Cardiac muscle cell (in vitro differentiated cells and primary cell): ENCODE results near the gene EIF2S2. TPM values are rescaled to one million over a fixed set of nuclear protein-coding genes. Genes with fewer than 3 reads are reported as not detected.
A peak's percentile ranks its signal among the peaks of the same experiment; 100 is the strongest.
"Not testable (repeated sequence)": the region's sequence is repeated elsewhere in the genome, so short reads cannot be mapped to it uniquely, and the experiment has no call there.

Source experiments
- DNase-seq, 2 donors: peaks; one replicate each; pipeline versions ENCODE4 v3.0.0 to v3.0.0-alpha.2; 2010 to 2017; ENCODE audit warnings: low read depth in 1 of 2, low spot score in 1 of 2
- H3K27ac ChIP-seq: fragments of 200-600 bp; sonication (generic); 2 replicates; pipeline ENCODE4 v1.5.1; 2016
- H3K27me3 ChIP-seq: fragments of 200-600 bp; sonication (generic); 2 replicates; pipeline ENCODE4 v1.6.0; 2016; ENCODE audit warnings: control low read depth
- H3K36me3 ChIP-seq: fragments of 200-600 bp; sonication (generic); 2 replicates; pipeline ENCODE4 v1.5.1; 2016; ENCODE audit warnings: control low read depth
- H3K4me1 ChIP-seq: fragments of 200-600 bp; sonication (generic); 2 replicates; pipeline ENCODE4 v1.8.1; 2017; ENCODE audit warnings: low read depth, mild to moderate bottlenecking, mixed run types
- H3K4me3 ChIP-seq: fragments of 200-600 bp; sonication (generic); 2 replicates; pipeline ENCODE4 v1.5.1; 2016; ENCODE audit warnings: mild to moderate bottlenecking
- H3K9me3 ChIP-seq: fragments of 200-600 bp; sonication (generic); 2 replicates; pipeline ENCODE4 v1.5.1; 2017; ENCODE audit warnings: low read depth, mild to moderate bottlenecking, control low read depth
- CTCF ChIP-seq: IDR thresholded peaks from 2 replicates; pipeline ENCODE4 v1.5.1; 2012; ENCODE audit warnings: low read depth, mild to moderate bottlenecking, low read length
- polyA plus RNA-seq: library from polyadenylated mRNA; unstranded; fragments of >200 nt; fragmentation: Nextera tagmentation; extraction: Ambion mirVana; gene quantifications from 2 replicates; pipeline ENCODE4 v1.2.1, GENCODE V29; 2016
- total RNA-seq: library from RNA; depleted of rRNA; stranded (reverse); fragments of >200 nt; gene quantifications from 2 replicates; pipeline ENCODE4 v1.2.3, GENCODE V29; 2016

The EIF2S2 gene, protein sequence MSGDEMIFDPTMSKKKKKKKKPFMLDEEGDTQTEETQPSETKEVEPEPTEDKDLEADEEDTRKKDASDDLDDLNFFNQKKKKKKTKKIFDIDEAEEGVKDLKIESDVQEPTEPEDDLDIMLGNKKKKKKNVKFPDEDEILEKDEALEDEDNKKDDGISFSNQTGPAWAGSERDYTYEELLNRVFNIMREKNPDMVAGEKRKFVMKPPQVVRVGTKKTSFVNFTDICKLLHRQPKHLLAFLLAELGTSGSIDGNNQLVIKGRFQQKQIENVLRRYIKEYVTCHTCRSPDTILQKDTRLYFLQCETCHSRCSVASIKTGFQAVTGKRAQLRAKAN
- 36.9 and 42.6 TPM in 2 replicates for total RNA-seq
- polyA plus RNA-seq: 30.9 and 43.4 TPM in 2 replicates

DNA sequence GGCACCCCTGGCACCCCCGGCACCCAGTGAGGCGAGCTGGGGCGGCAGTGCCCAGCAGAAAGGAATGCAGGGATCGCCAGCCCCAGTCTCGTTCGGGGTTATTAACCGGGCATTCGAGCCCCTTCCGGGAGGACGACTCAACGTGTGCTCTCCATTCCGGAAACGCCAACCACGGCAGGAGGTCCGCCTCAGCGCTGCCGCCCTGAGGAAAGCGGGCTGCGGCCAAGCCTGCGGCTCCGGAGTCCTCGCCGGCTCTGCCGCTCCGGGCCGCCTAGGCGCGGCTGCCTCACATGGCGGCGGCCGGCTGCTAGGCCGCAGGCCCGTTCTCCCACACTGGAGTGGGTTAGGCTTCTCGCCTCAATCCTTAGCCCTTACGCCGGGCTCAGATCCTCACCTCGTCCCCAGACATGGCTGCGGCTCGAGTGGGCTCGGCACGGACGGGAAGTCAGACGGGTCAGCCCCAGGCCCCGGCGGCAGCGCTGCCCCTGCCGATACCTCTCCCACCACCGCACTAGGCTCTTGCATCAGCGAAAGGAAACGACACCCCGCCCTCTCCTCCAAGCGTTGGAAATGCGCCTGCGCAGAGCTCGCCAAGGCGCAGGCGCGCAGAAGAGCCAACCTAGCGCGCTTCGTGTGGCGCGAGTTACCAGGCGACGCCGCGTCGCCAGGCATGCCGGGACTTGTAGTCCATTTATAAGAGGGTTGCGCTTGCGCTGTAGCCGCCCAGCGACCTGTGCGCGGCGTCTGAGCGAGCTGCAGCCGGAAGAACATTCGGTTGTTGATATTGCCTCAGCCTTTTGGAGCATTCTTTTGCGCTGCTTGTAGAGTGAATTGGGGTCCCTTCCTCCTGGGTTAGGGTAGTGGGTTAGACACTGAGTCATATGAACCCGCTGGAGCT is at the start of gene EIF2S2:
Gene EIF2S2, minus strand, starts transcription at position 542 of the 898 bp plus-strand sequence. Its CDS starts 133 bp downstream, at position 409.
- no peaks in the 10 kb centered on the region for H3K27me3 ChIP-seq
- TF ChIP-seq CTCF: no peak

GRCh38 chr20:34157697-34158096 is 45.7 kb upstream of the EIF2S2 start:
- not testable (repeated sequence) for H3K9me3 ChIP-seq, H3K4me3 ChIP-seq, H3K36me3 ChIP-seq, DNase-seq, H3K4me1 ChIP-seq, H3K27me3 ChIP-seq, H3K27ac ChIP-seq

More for the DNA sequence above, at the start of gene EIF2S2:
- peak within 1 kb of the TSS; percentile 61 for H3K4me3 ChIP-seq
- H3K36me3 ChIP-seq: no peaks in the 10 kb centered on the region
- peak; percentile 99 for DNase-seq
- H3K27ac ChIP-seq: peak within 1 kb of the TSS; percentile 97
- H3K4me1 ChIP-seq: peaks cover 6% of the 10 kb centered on the region
- H3K9me3 ChIP-seq: no peaks in the 10 kb centered on the region

GRCh38 chr20:34155836-34156235 is 43.8 kb upstream of the EIF2S2 start:
- no peaks in the 10 kb centered on the region for H3K27me3 ChIP-seq
- no peak overlapping the region for H3K4me3 ChIP-seq
- peaks cover 5% of the 10 kb centered on the region for H3K4me1 ChIP-seq
- no peaks in the 10 kb centered on the region for H3K9me3 ChIP-seq
- no peaks in the 10 kb centered on the region for H3K36me3 ChIP-seq
- H3K27ac ChIP-seq: no peak overlapping the region
- no peak for TF ChIP-seq CTCF
- no peak for DNase-seq

GRCh38 chr20:34153169-34153568 is 41.1 kb upstream of the EIF2S2 start:
- DNase-seq, H3K4me1 ChIP-seq, H3K27ac ChIP-seq, H3K36me3 ChIP-seq, H3K27me3 ChIP-seq, H3K9me3 ChIP-seq, H3K4me3 ChIP-seq: not testable (repeated sequence)

GRCh38 chr20:34152073-34152472 is 40.0 kb upstream of the EIF2S2 start:
- not testable (repeated sequence) for H3K4me3 ChIP-seq

GRCh38 chr20:34150306-34151000 is 38.4 kb upstream of the EIF2S2 start:
- DNase-seq: no peak
- Histone ChIP-seq H3K4me3 (no peak overlapping the region), H3K4me1 (peaks cover 5% of the 10 kb centered on the region), H3K9me3 (no peaks in the 10 kb centered on the region), H3K27ac (no peak overlapping the region), H3K27me3 (no peaks in the 10 kb centered on the region), H3K36me3 (no peaks in the 10 kb centered on the region)
- TF ChIP-seq CTCF: no peak

More at GRCh38 chr20:34152073-34152472, 40.0 kb upstream of the EIF2S2 start:
- H3K27me3 ChIP-seq, DNase-seq, H3K4me1 ChIP-seq, H3K36me3 ChIP-seq, H3K9me3 ChIP-seq, H3K27ac ChIP-seq: not testable (repeated sequence)
